Esophagus (tissue), 2 donors: Measurements from ENCODE around the gene PSMD13. TPM values are rescaled to one million over a fixed set of nuclear protein-coding genes. Genes with fewer than 3 reads are reported as not detected.
A peak's percentile ranks its signal among the peaks of the same experiment; 100 is the strongest.
"Not testable (repeated sequence)": the region's sequence is repeated elsewhere in the genome, so short reads cannot be mapped to it uniquely, and the experiment has no call there.

ENCODE experiments used
- H3K27ac ChIP-seq, 2 donors: one replicate each; pipeline ENCODE4 v1.5.1; 2013; ENCODE audit warnings: low read depth in 2 of 2, mild to moderate bottlenecking in 2 of 2, inconsistent platforms in 1 of 2, low read length in 1 of 2, moderate library complexity in 1 of 2
- H3K27me3 ChIP-seq, 2 donors: one replicate each; pipeline ENCODE4 v1.6.1; 2013; ENCODE audit warnings: low read length in 2 of 2, control low read depth in 1 of 2, mild to moderate bottlenecking in 1 of 2; ENCODE audit not compliant: insufficient read depth in 2 of 2, control insufficient read depth in 1 of 2
- H3K36me3 ChIP-seq, 2 donors: one replicate each; pipeline ENCODE4 v1.6.1; 2013; ENCODE audit warnings: low read length in 1 of 2; ENCODE audit not compliant: control insufficient read depth in 2 of 2, insufficient read depth in 2 of 2
- H3K4me1 ChIP-seq, 2 donors: one replicate each; pipeline ENCODE4 v1.6.1; 2013; ENCODE audit warnings: low read length in 1 of 2; ENCODE audit not compliant: control insufficient read depth in 2 of 2, insufficient read depth in 2 of 2
- H3K4me3 ChIP-seq, 2 donors: one replicate each; pipeline ENCODE4 v1.5.1; 2013; ENCODE audit warnings: low read length in 2 of 2, mild to moderate bottlenecking in 2 of 2, low read depth in 1 of 2, moderate library complexity in 1 of 2
- H3K9me3 ChIP-seq, 2 donors: one replicate each; pipeline ENCODE4 v1.6.1; 2013; ENCODE audit warnings: mild to moderate bottlenecking in 2 of 2, low read depth in 1 of 2, low read length in 1 of 2, moderate library complexity in 1 of 2; ENCODE audit not compliant: control insufficient read depth in 2 of 2, insufficient read depth in 1 of 2
- WGBS, 2 donors: extraction: QIAGEN DNeasy Blood & Tissue Kit; methylation state at CpG; one replicate each; pipeline ENCODE4 v1.1.7; 2013; 5-methylcytosine and 5-hydroxymethylcytosine counted together
- polyA plus RNA-seq, 2 donors: library from polyadenylated mRNA; stranded (reverse); fragments of 200-250 nt; gene quantifications; one replicate each; pipeline ENCODE4 v1.2.3, GENCODE V29; 2013
- donor health status: healthy with polysubstance abuse.
- donor health status: Bipolar disorder and iron deficiency.

PSMD13 gene
- polyA plus RNA-seq, 2 donors = 90.8 to 98.2 TPM

GRCh38 chr11:215581-216037, 21.2 kb upstream of the PSMD13 start:
- H3K27ac ChIP-seq = no peak overlapping the region
- whole genome bisulfite sequencing, 2 donors = 74 to 78% methylated on average over 4 of the region's 4 CpGs
- no peak overlapping the region for H3K4me3 ChIP-seq
- peaks cover 12 to 47% of the 10 kb centered on the region in 2 donors for H3K36me3 ChIP-seq
- H3K4me1 ChIP-seq = peaks cover 0 to 6% of the 10 kb centered on the region in 2 donors
- H3K9me3 ChIP-seq = no peaks in the 10 kb centered on the region
- H3K27me3 ChIP-seq = no peaks in the 10 kb centered on the region

- Histone ChIP-seq H3K27me3 (no peaks in the 10 kb centered on the region), H3K9me3 (no peaks in the 10 kb centered on the region), H3K27ac (no peak overlapping the region), H3K36me3 (peaks cover 12 to 40% of the 10 kb centered on the region in 2 donors), H3K4me1 (peaks cover 0 to 6% of the 10 kb centered on the region in 2 donors), H3K4me3 (no peak overlapping the region)
- 85 to 88% methylated on average over 11 of the region's 11 CpGs for WGBS, 2 donors
These were observed 20.4 kb upstream of the PSMD13 start for GRCh38 chr11:216081-216974.

- peaks cover 0 to 4% of the 10 kb centered on the region in 2 donors for H3K4me1 ChIP-seq
- no peaks in the 10 kb centered on the region for H3K27me3 ChIP-seq
- H3K27ac ChIP-seq = no peak overlapping the region
- whole genome bisulfite sequencing, 2 donors = 88 to 93% methylated on average over 3 of the region's 3 CpGs
- H3K4me3 ChIP-seq = no peak overlapping the region
- H3K36me3 ChIP-seq = peaks cover 5 to 30% of the 10 kb centered on the region in 2 donors
- H3K9me3 ChIP-seq = no peaks in the 10 kb centered on the region
These were observed 19.1 kb upstream of the PSMD13 start for GRCh38 chr11:217704-218103.

GRCh38 chr11:218815-219593, 17.8 kb upstream of the PSMD13 start:
- H3K4me3 ChIP-seq = no peak overlapping the region
- WGBS, 2 donors = 90 to 91% methylated on average over 29 of the region's 29 CpGs
- H3K27me3 ChIP-seq = no peaks in the 10 kb centered on the region
- H3K27ac ChIP-seq = no peak overlapping the region
- peaks cover 3 to 28% of the 10 kb centered on the region in 2 donors for H3K36me3 ChIP-seq
- no peaks in the 10 kb centered on the region for H3K9me3 ChIP-seq
- H3K4me1 ChIP-seq = peaks cover 0 to 4% of the 10 kb centered on the region in 2 donors

- 83 to 91% methylated on average over 2 to 3 of the region's 3 CpGs for WGBS, 2 donors
- H3K4me3 ChIP-seq, H3K27me3 ChIP-seq, H3K27ac ChIP-seq, H3K9me3 ChIP-seq, H3K4me1 ChIP-seq: not testable (repeated sequence)
- peaks cover 6 to 19% of the 10 kb centered on the region in 2 donors for H3K36me3 ChIP-seq
These were observed 16.0 kb upstream of the PSMD13 start for GRCh38 chr11:220641-221215.

GRCh38 chr11:221539-221938, 15.2 kb upstream of the PSMD13 start:
- no peaks in the 10 kb centered on the region for H3K4me1 ChIP-seq
- H3K9me3 ChIP-seq = no peaks in the 10 kb centered on the region
- no peak overlapping the region for H3K4me3 ChIP-seq
- H3K27me3 ChIP-seq = no peaks in the 10 kb centered on the region
- no peak overlapping the region for H3K27ac ChIP-seq
- H3K36me3 ChIP-seq = peaks cover 8 to 14% of the 10 kb centered on the region in 2 donors
- WGBS, 2 donors = 85 to 89% methylated on average over 7 of the region's 7 CpGs

- Histone ChIP-seq H3K4me3 (no peak overlapping the region), H3K27ac (peak overlapping the region in 1 of 2 donors; percentile 57), H3K36me3 (peaks cover 8 to 14% of the 10 kb centered on the region in 2 donors), H3K9me3 (no peaks in the 10 kb centered on the region), H3K4me1 (no peaks in the 10 kb centered on the region), H3K27me3 (no peaks in the 10 kb centered on the region)
- WGBS, 2 donors = 92 to 93% methylated on average over 14 of the region's 14 CpGs
These were observed 14.6 kb upstream of the PSMD13 start for GRCh38 chr11:221998-222789.

GRCh38 chr11:223026-223789, 13.6 kb upstream of the PSMD13 start:
- no peaks in the 10 kb centered on the region for H3K4me1 ChIP-seq
- 80 to 82% methylated on average over 16 of the region's 16 CpGs for WGBS, 2 donors
- peaks cover 8 to 14% of the 10 kb centered on the region in 2 donors for H3K36me3 ChIP-seq
- no peaks in the 10 kb centered on the region for H3K27me3 ChIP-seq
- no peak overlapping the region for H3K4me3 ChIP-seq
- H3K27ac ChIP-seq = no peak overlapping the region
- no peaks in the 10 kb centered on the region for H3K9me3 ChIP-seq
